Neural cell (in vitro differentiated cells): ENCODE results near the gene UNC5CL. TPM values are rescaled to one million over a fixed set of nuclear protein-coding genes. Genes with fewer than 3 reads are reported as not detected.

Experiments
- H2AFZ ChIP-seq: fragments of 200-600, 300-800 bp; sonication (generic), shearing (Covaris generic); 2 replicates; pipeline ENCODE4 v1.6.0; 2014; ENCODE audit warnings: low read depth, mild to moderate bottlenecking, antibody characterized with exemption, low read length, moderate library complexity
- H3F3A ChIP-seq: fragments of 200-600 bp; shearing (Covaris generic); 2 replicates; pipeline ENCODE4 v1.6.1; 2016; ENCODE audit warnings: mild to moderate bottlenecking, moderate library complexity, mixed read lengths, antibody characterized with exemption, low read length; ENCODE audit not compliant: insufficient read depth, poor library complexity, severe bottlenecking
- H3K27ac ChIP-seq: fragments of 200-600, 300-800 bp; sonication (generic), shearing (Covaris generic); 2 replicates; pipeline ENCODE4 v1.5.1; 2014; ENCODE audit warnings: mild to moderate bottlenecking, low read length, moderate library complexity
- H3K27me3 ChIP-seq: fragments of 300-800, 200-600 bp; sonication (generic), shearing (Covaris generic); 2 replicates; pipeline ENCODE4 v1.6.0; 2014; ENCODE audit warnings: mild to moderate bottlenecking, low read depth, low read length, moderate library complexity; ENCODE audit not compliant: insufficient read depth
- H3K36me3 ChIP-seq: fragments of 300-800, 200-600 bp; sonication (generic), shearing (Covaris generic); 2 replicates; pipeline ENCODE4 v1.5.1; 2014; ENCODE audit warnings: mild to moderate bottlenecking, antibody characterized with exemption, low read length, moderate library complexity; ENCODE audit not compliant: insufficient read depth
- H3K4me2 ChIP-seq: fragments of 300-800, 200-600 bp; sonication (generic), shearing (Covaris generic); 2 replicates; pipeline ENCODE4 v1.6.0; 2014; ENCODE audit warnings: mild to moderate bottlenecking, low read length
- H3K4me3 ChIP-seq: fragments of 300-800, 200-600 bp; sonication (generic), shearing (Covaris generic); 2 replicates; pipeline ENCODE4 v1.5.1; 2014; ENCODE audit warnings: mild to moderate bottlenecking, low read length, moderate library complexity
- H3K79me2 ChIP-seq: fragments of 200-600 bp; shearing (Covaris generic); replicated peaks from 2 replicates; pipeline ENCODE4 v1.6.0; 2014; ENCODE audit warnings: mild to moderate bottlenecking, low read length, moderate library complexity; ENCODE audit not compliant: insufficient read depth
- H3K9ac ChIP-seq: fragments of 300-800, 200-600 bp; sonication (generic), shearing (Covaris generic); 2 replicates; pipeline ENCODE4 v1.6.1; 2016; ENCODE audit warnings: mild to moderate bottlenecking, low read length, mixed read lengths
- H3K9me2 ChIP-seq: fragments of 200-600 bp; shearing (Covaris generic); 2 replicates; pipeline ENCODE4 v1.6.1; 2016; ENCODE audit warnings: mild to moderate bottlenecking, low read length, mixed read lengths; ENCODE audit not compliant: insufficient read depth
- H3K9me3 ChIP-seq: fragments of 200-600, 300-800 bp; sonication (generic), shearing (Covaris generic); 2 replicates; pipeline ENCODE4 v1.6.1; 2016; ENCODE audit warnings: mild to moderate bottlenecking, mixed run types, low read length, moderate library complexity, mixed read lengths
- H4K20me1 ChIP-seq: fragments of 200-600 bp; shearing (Covaris generic); 2 replicates; pipeline ENCODE4 v1.6.1; 2016; ENCODE audit warnings: mild to moderate bottlenecking, mixed run types; ENCODE audit not compliant: insufficient read depth
- EP300 ChIP-seq: fragments of 450-650 bp; conservative IDR thresholded peaks from 2 replicates; pipeline ENCODE4 v1.6.1; 2014; ENCODE audit warnings: antibody characterized with exemption, mild to moderate bottlenecking, moderate library complexity; ENCODE audit not compliant: poor library complexity, severe bottlenecking
- EZH2 ChIP-seq: fragments of 200-600, 300-800 bp; shearing (Covaris generic), sonication (generic); IDR thresholded peaks from 2 replicates; pipeline ENCODE4 v1.6.1; 2014; ENCODE audit warnings: antibody characterized with exemption, low read length, borderline replicate concordance, mild to moderate bottlenecking; ENCODE audit not compliant: insufficient read depth, poor library complexity, severe bottlenecking
- MXI1 ChIP-seq: fragments of 450-650 bp; conservative IDR thresholded peaks from 2 replicates; pipeline ENCODE4 v1.6.1; 2014; ENCODE audit warnings: antibody characterized with exemption, mild to moderate bottlenecking; ENCODE audit not compliant: poor library complexity, severe bottlenecking
- POLR2AphosphoS5 ChIP-seq: IDR thresholded peaks from 2 replicates; pipeline ENCODE4 v1.6.1; 2012
- RAD21 ChIP-seq: fragments of 450-650 bp; conservative IDR thresholded peaks from 2 replicates; pipeline ENCODE4 v1.6.1; 2014; ENCODE audit warnings: antibody characterized with exemption, mild to moderate bottlenecking, moderate library complexity
- SMC3 ChIP-seq: fragments of 450-650 bp; conservative IDR thresholded peaks from 2 replicates; pipeline ENCODE4 v1.6.1; 2014; ENCODE audit warnings: antibody characterized with exemption, mild to moderate bottlenecking, moderate library complexity; ENCODE audit not compliant: poor library complexity
- TAF1 ChIP-seq: IDR thresholded peaks from 2 replicates; pipeline ENCODE4 v1.6.1; 2012; ENCODE audit warnings: low read depth
- polyA plus RNA-seq: library from polyadenylated mRNA; depleted of rRNA; stranded (reverse); fragments of >200 nt; gene quantifications from 2 replicates; pipeline ENCODE4 v1.2.3, GENCODE V29; 2014
- TF ChIP-seq, protein P1 (sequence below): fragments of 450-650 bp; IDR thresholded peaks from 2 replicates; pipeline ENCODE4 v1.5.1; 2014; ENCODE audit warnings: antibody characterized with exemption, mild to moderate bottlenecking, moderate library complexity; ENCODE audit not compliant: poor library complexity, severe bottlenecking
- TF ChIP-seq, protein P2 (sequence below): IDR thresholded peaks from 2 replicates; pipeline ENCODE4 v1.6.1; 2012; ENCODE audit warnings: borderline replicate concordance

The UNC5CL gene
- polyA plus RNA-seq, 1 donor from 2014 or later = 1.0 TPM

DNA sequence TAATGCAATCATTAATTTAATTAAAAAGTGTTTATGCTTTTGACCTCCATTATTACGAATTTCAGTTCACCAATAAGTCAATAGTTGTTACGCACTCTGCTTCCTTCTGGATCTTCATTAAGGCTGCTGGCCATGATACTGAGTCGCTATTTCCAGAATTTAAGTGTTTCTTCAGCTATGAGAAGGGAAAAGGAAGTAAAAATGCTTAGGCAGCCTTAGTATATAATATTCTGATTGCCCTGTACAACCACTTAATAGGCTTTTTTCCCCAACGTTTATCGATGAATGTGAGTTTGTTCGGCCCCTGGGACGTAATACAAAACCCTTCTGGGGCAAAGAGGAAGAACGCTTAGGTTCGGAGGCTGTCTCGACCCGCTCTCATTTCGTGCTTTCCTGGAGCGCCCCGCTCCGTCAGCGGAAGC, 32.5 kb upstream of the UNC5CL start:
- TF ChIP-seq EP300 = no peak
- no peak for TF ChIP-seq POLR2AphosphoS5
- TF ChIP-seq EZH2 = no peak
- TF ChIP-seq, protein P1, sequence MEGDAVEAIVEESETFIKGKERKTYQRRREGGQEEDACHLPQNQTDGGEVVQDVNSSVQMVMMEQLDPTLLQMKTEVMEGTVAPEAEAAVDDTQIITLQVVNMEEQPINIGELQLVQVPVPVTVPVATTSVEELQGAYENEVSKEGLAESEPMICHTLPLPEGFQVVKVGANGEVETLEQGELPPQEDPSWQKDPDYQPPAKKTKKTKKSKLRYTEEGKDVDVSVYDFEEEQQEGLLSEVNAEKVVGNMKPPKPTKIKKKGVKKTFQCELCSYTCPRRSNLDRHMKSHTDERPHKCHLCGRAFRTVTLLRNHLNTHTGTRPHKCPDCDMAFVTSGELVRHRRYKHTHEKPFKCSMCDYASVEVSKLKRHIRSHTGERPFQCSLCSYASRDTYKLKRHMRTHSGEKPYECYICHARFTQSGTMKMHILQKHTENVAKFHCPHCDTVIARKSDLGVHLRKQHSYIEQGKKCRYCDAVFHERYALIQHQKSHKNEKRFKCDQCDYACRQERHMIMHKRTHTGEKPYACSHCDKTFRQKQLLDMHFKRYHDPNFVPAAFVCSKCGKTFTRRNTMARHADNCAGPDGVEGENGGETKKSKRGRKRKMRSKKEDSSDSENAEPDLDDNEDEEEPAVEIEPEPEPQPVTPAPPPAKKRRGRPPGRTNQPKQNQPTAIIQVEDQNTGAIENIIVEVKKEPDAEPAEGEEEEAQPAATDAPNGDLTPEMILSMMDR = no peak
- no peak for TF ChIP-seq RAD21
- TF ChIP-seq MXI1 = no peak
- no peak for TF ChIP-seq TAF1
- TF ChIP-seq, protein P2, sequence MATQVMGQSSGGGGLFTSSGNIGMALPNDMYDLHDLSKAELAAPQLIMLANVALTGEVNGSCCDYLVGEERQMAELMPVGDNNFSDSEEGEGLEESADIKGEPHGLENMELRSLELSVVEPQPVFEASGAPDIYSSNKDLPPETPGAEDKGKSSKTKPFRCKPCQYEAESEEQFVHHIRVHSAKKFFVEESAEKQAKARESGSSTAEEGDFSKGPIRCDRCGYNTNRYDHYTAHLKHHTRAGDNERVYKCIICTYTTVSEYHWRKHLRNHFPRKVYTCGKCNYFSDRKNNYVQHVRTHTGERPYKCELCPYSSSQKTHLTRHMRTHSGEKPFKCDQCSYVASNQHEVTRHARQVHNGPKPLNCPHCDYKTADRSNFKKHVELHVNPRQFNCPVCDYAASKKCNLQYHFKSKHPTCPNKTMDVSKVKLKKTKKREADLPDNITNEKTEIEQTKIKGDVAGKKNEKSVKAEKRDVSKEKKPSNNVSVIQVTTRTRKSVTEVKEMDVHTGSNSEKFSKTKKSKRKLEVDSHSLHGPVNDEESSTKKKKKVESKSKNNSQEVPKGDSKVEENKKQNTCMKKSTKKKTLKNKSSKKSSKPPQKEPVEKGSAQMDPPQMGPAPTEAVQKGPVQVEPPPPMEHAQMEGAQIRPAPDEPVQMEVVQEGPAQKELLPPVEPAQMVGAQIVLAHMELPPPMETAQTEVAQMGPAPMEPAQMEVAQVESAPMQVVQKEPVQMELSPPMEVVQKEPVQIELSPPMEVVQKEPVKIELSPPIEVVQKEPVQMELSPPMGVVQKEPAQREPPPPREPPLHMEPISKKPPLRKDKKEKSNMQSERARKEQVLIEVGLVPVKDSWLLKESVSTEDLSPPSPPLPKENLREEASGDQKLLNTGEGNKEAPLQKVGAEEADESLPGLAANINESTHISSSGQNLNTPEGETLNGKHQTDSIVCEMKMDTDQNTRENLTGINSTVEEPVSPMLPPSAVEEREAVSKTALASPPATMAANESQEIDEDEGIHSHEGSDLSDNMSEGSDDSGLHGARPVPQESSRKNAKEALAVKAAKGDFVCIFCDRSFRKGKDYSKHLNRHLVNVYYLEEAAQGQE = no peak
- TF ChIP-seq SMC3 = no peak
- Histone ChIP-seq H3K4me2 (peak overlapping the region; percentile 50), H3K9me3 (no peaks in the 10 kb centered on the region), H3F3A (peaks cover 4% of the 10 kb centered on the region), H3K4me3 (peak overlapping the region; percentile 89), H3K36me3 (no peaks in the 10 kb centered on the region), H3K9me2 (no peaks in the 10 kb centered on the region), H4K20me1 (no peaks in the 10 kb centered on the region), H3K9ac (peak overlapping the region; percentile 76), H3K27ac (peak overlapping the region; percentile 95), H3K27me3 (no peaks in the 10 kb centered on the region), H2AFZ (no peak overlapping the region), H3K79me2 (peaks cover 27% of the 10 kb centered on the region)

DNA sequence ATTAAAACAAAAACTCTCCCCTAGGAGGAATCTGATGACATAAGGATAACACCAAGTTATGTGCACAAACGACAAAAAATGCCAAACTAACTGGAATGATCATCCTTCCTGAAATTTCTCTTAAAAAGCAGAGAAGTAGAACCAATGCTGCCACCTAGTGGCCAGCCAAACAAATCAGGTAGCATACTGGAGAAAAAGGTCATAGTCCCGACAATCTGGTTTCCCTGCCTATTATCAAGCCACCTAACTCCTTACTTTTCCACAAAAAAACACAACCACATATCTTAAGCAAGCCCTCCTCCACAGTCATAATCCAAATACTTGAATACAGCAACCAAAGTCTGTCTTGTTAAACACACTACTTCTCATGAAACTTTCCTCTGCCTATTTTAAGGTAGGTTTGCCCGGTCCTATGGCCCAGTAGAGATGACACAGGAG, 27.9 kb upstream of the UNC5CL start:
- no peak overlapping the region for H2AFZ ChIP-seq
- TF ChIP-seq, protein P1 = peak; percentile 88
- TF ChIP-seq POLR2AphosphoS5 = no peak
- TF ChIP-seq RAD21 = peak; percentile 93
- peak; percentile 96 for TF ChIP-seq SMC3
- no peaks in the 10 kb centered on the region for H4K20me1 ChIP-seq
- no peaks in the 10 kb centered on the region for H3K27me3 ChIP-seq
- no peak overlapping the region for H3K4me3 ChIP-seq
- no peaks in the 10 kb centered on the region for H3K9me2 ChIP-seq
- H3F3A ChIP-seq = no peaks in the 10 kb centered on the region
- H3K36me3 ChIP-seq = no peaks in the 10 kb centered on the region
- no peaks in the 10 kb centered on the region for H3K79me2 ChIP-seq
- no peak overlapping the region for H3K9ac ChIP-seq
- H3K9me3 ChIP-seq = no peaks in the 10 kb centered on the region
- H3K27ac ChIP-seq = no peak overlapping the region
- H3K4me2 ChIP-seq = no peak overlapping the region
